H9 (cell line): ENCODE measurements around the gene KLF16. TPM values are rescaled to one million over a fixed set of nuclear protein-coding genes. Genes with fewer than 3 reads are reported as not detected.

Source experiments
- DNase-seq: peaks from one replicate; pipeline ENCODE4 v3.0.0-alpha.2; 2017
- H2AFZ ChIP-seq: one replicate; pipeline ENCODE4 v1.6.1; 2013; ENCODE audit warnings: mild to moderate bottlenecking, low read length, control low read depth, moderate library complexity
- H2AK5ac ChIP-seq: 2 replicates; pipeline ENCODE4 v1.6.1; 2013; ENCODE audit warnings: low read length, control low read depth, mixed read lengths; ENCODE audit not compliant: insufficient read length
- H2BK120ac ChIP-seq: one replicate; pipeline ENCODE4 v1.6.1; 2013; ENCODE audit warnings: low read depth, mild to moderate bottlenecking, low read length, control low read depth, inconsistent platforms; ENCODE audit not compliant: poor library complexity, severe bottlenecking
- H2BK12ac ChIP-seq: 2 replicates; pipeline ENCODE4 v1.6.1; 2013; ENCODE audit warnings: low read length, control low read depth, mixed read lengths, low read depth; ENCODE audit not compliant: insufficient read length
- H2BK15ac ChIP-seq: 2 replicates; pipeline ENCODE4 v1.6.1; 2013; ENCODE audit warnings: low read depth, low read length, control low read depth
- H2BK20ac ChIP-seq: one replicate; pipeline ENCODE4 v1.6.1; 2013; ENCODE audit warnings: low read depth, mild to moderate bottlenecking, low read length, control low read depth, inconsistent platforms; ENCODE audit not compliant: poor library complexity, severe bottlenecking
- H2BK5ac ChIP-seq: 2 replicates; pipeline ENCODE4 v1.6.1; 2013; ENCODE audit warnings: low read length, control low read depth, mixed read lengths; ENCODE audit not compliant: insufficient read length
- H3K14ac ChIP-seq: 2 replicates; pipeline ENCODE4 v1.6.1; 2013; ENCODE audit warnings: low read length, control low read depth; ENCODE audit not compliant: insufficient read depth
- H3K18ac ChIP-seq: 2 replicates; pipeline ENCODE4 v1.6.1; 2013; ENCODE audit warnings: low read depth, mild to moderate bottlenecking, mixed read lengths, low read length, control low read depth; ENCODE audit not compliant: insufficient read length
- H3K23ac ChIP-seq: 2 replicates; pipeline ENCODE4 v1.6.1; 2013; ENCODE audit warnings: low read length, control low read depth, mixed read lengths, low read depth; ENCODE audit not compliant: insufficient read length
- H3K23me2 ChIP-seq: 2 replicates; pipeline ENCODE4 v1.6.1; 2013; ENCODE audit warnings: low read depth, mild to moderate bottlenecking, mixed read lengths, low read length, control low read depth; ENCODE audit not compliant: insufficient read length, poor library complexity, severe bottlenecking
- H3K27ac ChIP-seq: 2 replicates; pipeline ENCODE4 v1.5.1; 2013; ENCODE audit warnings: low read length, control low read depth, mixed read lengths, low read depth; ENCODE audit not compliant: insufficient read length
- H3K27me3 ChIP-seq: 2 replicates; pipeline ENCODE4 v1.6.1; 2013; ENCODE audit warnings: low read length, control low read depth, inconsistent platforms; ENCODE audit not compliant: insufficient read depth
- H3K4ac ChIP-seq: 2 replicates; pipeline ENCODE4 v1.6.1; 2013; ENCODE audit warnings: low read depth, mild to moderate bottlenecking, control low read depth, inconsistent platforms, low read length, moderate library complexity
- H3K4me1 ChIP-seq: 2 replicates; pipeline ENCODE4 v1.6.1; 2013; ENCODE audit warnings: low read length, control low read depth, inconsistent platforms; ENCODE audit not compliant: insufficient read depth
- H3K4me2 ChIP-seq: 2 replicates; pipeline ENCODE4 v1.6.1; 2013; ENCODE audit warnings: low read length, control low read depth, mixed read lengths; ENCODE audit not compliant: insufficient read length, insufficient read depth
- H3K56ac ChIP-seq: 2 replicates; pipeline ENCODE4 v1.6.1; 2013; ENCODE audit warnings: low read depth, mild to moderate bottlenecking, mixed read lengths, low read length, control low read depth; ENCODE audit not compliant: insufficient read length
- H3K79me1 ChIP-seq: 2 replicates; pipeline ENCODE4 v1.6.1; 2013; ENCODE audit warnings: low read depth, mild to moderate bottlenecking, moderate library complexity, low read length, control low read depth, inconsistent platforms; ENCODE audit not compliant: insufficient read depth, poor library complexity, severe bottlenecking
- H3K79me2 ChIP-seq: 2 replicates; pipeline ENCODE4 v1.6.1; 2013; ENCODE audit warnings: low read length, control low read depth, inconsistent platforms; ENCODE audit not compliant: insufficient read depth
- H3K9ac ChIP-seq: 2 replicates; pipeline ENCODE4 v1.6.1; 2013; ENCODE audit warnings: low read length, control low read depth, mixed read lengths; ENCODE audit not compliant: insufficient read length; ENCODE audit errors: extremely low read depth
- H3K9me3 ChIP-seq: one replicate; pipeline ENCODE4 v1.6.1; 2013; ENCODE audit warnings: low read depth, low read length, inconsistent platforms; ENCODE audit not compliant: control insufficient read depth
- H3T11ph ChIP-seq: one replicate; pipeline ENCODE4 v1.6.1; 2013; ENCODE audit warnings: mild to moderate bottlenecking, low read length, control low read depth, inconsistent platforms
- H4K20me1 ChIP-seq: one replicate; pipeline ENCODE4 v1.6.1; 2013; ENCODE audit not compliant: control insufficient read depth, insufficient read length, insufficient read depth
- H4K5ac ChIP-seq: 2 replicates; pipeline ENCODE4 v1.6.1; 2013; ENCODE audit warnings: low read depth, mild to moderate bottlenecking, mixed read lengths, low read length, control low read depth; ENCODE audit not compliant: insufficient read length
- H4K8ac ChIP-seq: replicated peaks from 2 replicates; pipeline ENCODE4 v1.6.1; 2013; ENCODE audit warnings: low read length, control low read depth, mixed read lengths, low read depth; ENCODE audit not compliant: insufficient read length
- H4K91ac ChIP-seq: 2 replicates; pipeline ENCODE4 v1.6.1; 2013; ENCODE audit warnings: low read depth, mild to moderate bottlenecking, moderate library complexity, mixed read lengths, low read length, control low read depth; ENCODE audit not compliant: insufficient read length
- H3K27ac Mint-ChIP-seq, 3 experiments: 2 replicates in 2 of 3; 3 replicates in 1 of 3; pipeline ENCODE4 v1.8.0; 2020 to 2021; ENCODE audit warnings: mixed read lengths in 3 of 3, mild to moderate bottlenecking in 1 of 3, moderate library complexity in 1 of 3
- H3K27me3 Mint-ChIP-seq: 2 replicates; pipeline ENCODE4 v1.8.0; 2021; ENCODE audit warnings: low read depth, mild to moderate bottlenecking, moderate library complexity, mixed read lengths
- H3K36me3 Mint-ChIP-seq, 3 experiments: 2 replicates in 2 of 3; 3 replicates in 1 of 3; pipeline ENCODE4 v1.8.0; 2020 to 2021; ENCODE audit warnings: low read depth in 3 of 3, mixed read lengths in 3 of 3; ENCODE audit not compliant: insufficient read depth in 1 of 3
- H3K4me1 Mint-ChIP-seq, 2 experiments: 2 replicates each; pipeline ENCODE4 v1.8.0; 2020; ENCODE audit warnings: mixed read lengths in 2 of 2
- H3K4me3 Mint-ChIP-seq, 2 experiments: 2 replicates in 1 of 2; 3 replicates in 1 of 2; pipeline ENCODE4 v1.8.0; 2020 to 2021; ENCODE audit warnings: mild to moderate bottlenecking in 2 of 2, mixed read lengths in 2 of 2, moderate library complexity in 1 of 2
- H3K9me3 Mint-ChIP-seq, 2 experiments: 2 replicates in 1 of 2; 3 replicates in 1 of 2; pipeline ENCODE4 v1.8.0; 2020; ENCODE audit warnings: mild to moderate bottlenecking in 2 of 2, mixed read lengths in 2 of 2, moderate library complexity in 1 of 2
- CTCF ChIP-seq: fragments of 200-600 bp; sonication (generic); conservative IDR thresholded peaks from 3 replicates; pipeline ENCODE4 v1.8.0; 2021; ENCODE audit warnings: antibody characterized with exemption, mild to moderate bottlenecking
- WGBS: extraction: QIAGEN DNeasy Blood & Tissue Kit; methylation state at CpG from one replicate; pipeline ENCODE4 v1.1.7; 2013; ENCODE audit warnings: missing lambda C conversion rate, low lambda C conversion rate, mixed read lengths; ENCODE audit not compliant: insufficient read length; ENCODE audit errors: extremely low coverage; 5-methylcytosine and 5-hydroxymethylcytosine counted together
- total RNA-seq: library from RNA; stranded (reverse); gene quantifications from 2 replicates; pipeline ENCODE4 v1.2.1, GENCODE V29; 2021

The KLF16 gene
- total RNA-seq, 1 experiment from 2014 or later, result 66.8 TPM

DNA sequence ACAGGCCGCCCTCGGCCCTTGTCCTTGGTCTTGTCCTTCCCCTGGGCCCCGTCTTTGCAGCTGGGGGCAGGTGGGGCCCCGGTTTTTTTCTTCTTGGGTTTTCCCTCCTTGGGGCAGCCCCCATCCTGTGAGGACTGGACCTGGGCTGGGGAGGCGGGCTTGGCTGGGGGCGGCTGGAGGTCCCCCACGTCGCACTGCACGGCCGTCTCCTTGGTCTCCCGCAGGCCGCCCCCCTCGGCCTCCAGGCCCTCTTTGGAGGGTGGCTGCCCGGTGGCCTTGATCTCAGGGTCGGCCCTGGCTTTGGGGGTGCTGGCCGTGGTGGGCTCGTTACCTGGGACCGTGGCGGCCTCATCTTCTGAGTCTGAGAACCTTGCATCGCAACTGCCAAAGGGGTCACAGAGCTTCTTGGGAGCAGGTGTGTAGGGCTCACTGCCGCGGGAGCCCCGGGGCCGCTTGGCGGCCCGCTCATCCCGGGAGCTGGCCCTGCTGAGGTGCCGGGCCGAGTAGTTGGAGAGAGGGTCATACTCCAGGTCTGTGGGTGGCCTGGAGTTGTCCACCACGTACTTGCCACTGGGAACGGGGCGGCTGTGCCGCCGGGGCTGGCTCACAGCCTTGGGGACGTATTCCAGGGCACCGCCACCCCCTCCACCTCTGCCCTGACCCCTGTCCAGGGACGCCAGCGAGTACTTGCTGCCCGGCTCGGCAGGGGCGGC lies 35.7 kb downstream of the KLF16 start:
- Histone ChIP-seq H2AFZ (no peak overlapping the region), H3K4ac (no peak overlapping the region), H2BK5ac (no peak overlapping the region), H4K91ac (no peak overlapping the region), H3K79me1 (no peaks in the 10 kb centered on the region), H2BK120ac (no peak overlapping the region), H2BK15ac (no peak overlapping the region), H2BK20ac (no peak overlapping the region), H4K5ac (no peak overlapping the region), H3K27ac (no peak overlapping the region), H3K27me3 (no peaks in the 10 kb centered on the region), H3K4me1 (no peaks in the 10 kb centered on the region), H3K23me2 (no peaks in the 10 kb centered on the region), H4K20me1 (no peaks in the 10 kb centered on the region), H3K4me2 (no peak overlapping the region), H3K9ac (no peak overlapping the region), H3K79me2 (peaks cover 2% of the 10 kb centered on the region; the same call in 1 of the 2 replicates), H2AK5ac (no peak overlapping the region), H4K8ac (no peak overlapping the region), H3K23ac (no peak overlapping the region), H3K9me3 (no peaks in the 10 kb centered on the region), H3T11ph (no peak overlapping the region), H2BK12ac (no peak overlapping the region), H3K18ac (no peak overlapping the region), H3K56ac (no peak overlapping the region), H3K14ac (no peak overlapping the region; the same call in 1 of the 2 replicates)
- Mint-ChIP-seq H3K9me3 (no peaks in the 10 kb centered on the region), H3K36me3 (peaks cover 6 to 26% (median 11%) of the 10 kb centered on the region in 3 experiments; a peak in 6 of 7 replicates), H3K4me3 (no peak overlapping the region), H3K27me3 (no peaks in the 10 kb centered on the region), H3K27ac (no peak overlapping the region), H3K4me1 (peaks cover 6 to 19% of the 10 kb centered on the region in 2 experiments; a peak in 3 of 4 replicates)
- no peak for TF ChIP-seq CTCF
- no CpG with 5 or more reads among the region's 41 CpGs for WGBS
- DNase-seq, result no peak
